ENCODE data around the gene COL1A1. TPM values are rescaled to one million over a fixed set of nuclear protein-coding genes. Genes with fewer than 3 reads are reported as not detected.

Gene COL1A1
- 4.2 and 4.4 TPM in 2 replicates for total RNA-seq (2014; rRNA removed; shearing (Covaris generic))

DNA sequence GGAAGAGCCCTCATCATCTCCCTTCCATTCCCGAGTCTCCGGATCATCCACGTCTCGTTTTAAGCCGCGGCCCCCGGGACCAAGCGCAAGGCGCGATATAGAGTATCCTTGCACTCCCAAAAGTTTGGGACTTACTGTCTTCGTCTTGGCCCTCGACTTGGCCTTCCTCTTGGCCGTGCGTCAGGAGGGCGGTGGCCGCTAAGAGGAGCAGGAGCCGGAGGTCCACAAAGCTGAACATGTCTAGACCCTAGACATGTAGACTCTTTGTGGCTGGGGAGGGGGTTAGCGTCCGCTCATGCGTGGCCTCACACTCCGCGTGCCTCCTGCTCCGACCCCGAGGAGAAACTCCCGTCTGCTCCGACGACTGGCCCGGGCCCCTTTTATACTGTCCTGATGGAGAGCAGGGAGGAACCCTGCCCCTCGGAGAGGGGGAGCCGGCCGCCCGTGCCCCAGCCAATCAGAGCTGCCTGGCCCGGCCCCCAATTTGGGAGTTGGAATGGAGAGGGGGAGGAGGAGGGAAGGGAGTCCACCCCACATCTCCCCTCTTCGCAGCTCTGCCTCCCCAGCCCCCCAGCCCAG is at the start of gene COL1A1:
TSS of gene COL1A1 (minus strand) at position 356 of the 579 bp plus-strand sequence. CDS start at position 238, 118 bp downstream.
- H3K4me3 ChIP-seq = peak within 1 kb of the TSS; percentile 29
- H3K4me1 ChIP-seq = peaks cover 18% of the 10 kb centered on the region
- H3K9me3 ChIP-seq (replicated peaks) = no peaks in the 10 kb centered on the region
- peaks cover 12% of the 10 kb centered on the region for H3K27me3 ChIP-seq
- no peaks in the 10 kb centered on the region for H3K36me3 ChIP-seq
- no peak for DNase-seq
- H3K27ac ChIP-seq = no peak within 1 kb of the TSS

DNA sequence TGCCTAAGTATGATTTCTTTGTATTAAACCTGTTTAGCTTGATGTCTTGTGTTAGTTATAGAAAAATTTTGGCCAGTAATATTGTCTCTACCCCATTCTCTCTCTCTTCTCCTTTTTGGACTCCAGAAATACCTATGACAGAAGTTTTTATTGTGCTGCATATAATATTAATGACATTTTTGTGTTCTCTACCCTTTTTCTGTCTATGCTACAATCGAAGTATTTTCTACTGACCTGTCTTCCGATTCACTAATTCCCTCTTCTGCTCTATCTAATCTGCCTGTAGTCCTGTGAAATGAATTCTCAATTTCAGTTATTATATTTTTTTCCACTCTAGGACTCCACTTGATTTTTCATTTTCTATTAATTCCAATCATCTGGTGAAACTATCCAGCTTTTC is 46.8 kb upstream of the COL1A1 start:
- H3K27ac ChIP-seq = no peak overlapping the region
- no peak overlapping the region for H3K4me3 ChIP-seq
- no peaks in the 10 kb centered on the region; the same call in 1 of the 2 replicates for H3K9me3 ChIP-seq (replicated peaks)
- H3K36me3 ChIP-seq = no peaks in the 10 kb centered on the region
- DNase-seq = no peak
- H3K4me1 ChIP-seq = no peaks in the 10 kb centered on the region
- no peaks in the 10 kb centered on the region for H3K27me3 ChIP-seq

DNA sequence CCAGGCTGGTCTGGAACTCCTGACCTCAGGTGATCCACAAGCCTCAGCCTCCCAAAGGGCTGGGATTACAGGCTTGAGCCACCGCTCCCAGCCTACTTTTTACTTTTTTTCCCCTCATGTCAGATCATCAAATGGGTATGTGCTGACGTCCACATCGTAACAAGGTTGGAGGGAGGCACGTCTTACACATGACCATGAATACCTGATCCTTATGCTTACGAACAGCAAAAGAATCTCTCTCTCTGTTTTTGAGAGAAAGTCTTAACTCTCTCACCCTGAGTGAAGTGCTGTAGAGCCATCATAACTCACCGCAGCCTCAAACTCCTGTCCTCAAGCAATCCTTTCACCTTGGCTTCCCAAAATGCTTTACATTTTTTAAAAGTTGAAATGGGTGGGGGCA is 43.3 kb upstream of the COL1A1 start:
- H3K27ac ChIP-seq = no peak overlapping the region
- no peaks in the 10 kb centered on the region; the same call in 1 of the 2 replicates for H3K9me3 ChIP-seq (replicated peaks)
- H3K4me1 ChIP-seq = no peaks in the 10 kb centered on the region
- no peak overlapping the region for H3K4me3 ChIP-seq
- no peaks in the 10 kb centered on the region for H3K27me3 ChIP-seq
- no peaks in the 10 kb centered on the region for H3K36me3 ChIP-seq
- no peak for DNase-seq

DNA sequence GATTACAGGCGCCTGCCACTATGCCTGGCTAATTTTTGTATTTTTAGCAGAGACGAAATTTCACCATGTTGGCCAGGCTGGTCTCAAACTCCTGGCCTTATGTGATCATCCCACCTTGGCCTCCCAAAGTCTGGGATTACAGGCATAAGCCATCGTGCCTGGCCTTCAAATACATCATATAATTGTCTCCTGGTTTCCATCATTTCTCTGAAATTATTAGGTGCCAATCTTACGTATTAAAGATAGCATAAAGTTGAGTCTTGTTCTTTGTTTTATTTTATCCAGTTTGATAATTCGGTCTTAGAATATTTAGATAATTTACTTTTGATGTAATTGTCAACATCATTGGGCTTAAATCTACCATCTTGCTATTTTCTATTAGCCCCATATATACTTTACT is 40.0 kb upstream of the COL1A1 start:
- no peak for DNase-seq
- Histone ChIP-seq H3K27me3 (no peaks in the 10 kb centered on the region), H3K4me3 (no peak overlapping the region), H3K36me3 (no peaks in the 10 kb centered on the region), H3K27ac (no peak overlapping the region), H3K9me3 (replicated peaks) (no peaks in the 10 kb centered on the region), H3K4me1 (no peaks in the 10 kb centered on the region)

DNA sequence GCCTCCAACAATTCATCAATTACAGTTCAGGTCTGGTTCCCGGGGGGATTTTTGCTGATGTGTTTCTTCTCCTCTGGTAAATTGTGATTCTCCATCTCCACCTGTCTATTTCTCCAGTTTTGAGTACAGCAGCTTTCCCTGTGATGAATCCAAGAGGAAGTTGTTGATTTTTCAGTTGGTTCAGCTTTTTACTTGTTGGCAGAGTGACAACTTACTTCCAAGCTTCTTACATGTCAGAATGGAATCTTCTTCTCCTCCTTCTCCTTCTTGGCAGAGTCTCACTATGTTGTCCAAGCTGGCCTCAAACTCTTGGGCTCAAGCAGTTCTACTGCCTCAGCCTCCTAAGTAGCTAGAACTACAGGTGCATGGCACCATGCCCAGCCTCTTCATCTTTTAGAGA is 39.4 kb upstream of the COL1A1 start:
- no peak for DNase-seq
- Histone ChIP-seq H3K4me3 (no peak overlapping the region), H3K27me3 (no peaks in the 10 kb centered on the region), H3K27ac (no peak overlapping the region), H3K4me1 (no peaks in the 10 kb centered on the region), H3K9me3 (replicated peaks) (no peaks in the 10 kb centered on the region), H3K36me3 (no peaks in the 10 kb centered on the region)

DNA sequence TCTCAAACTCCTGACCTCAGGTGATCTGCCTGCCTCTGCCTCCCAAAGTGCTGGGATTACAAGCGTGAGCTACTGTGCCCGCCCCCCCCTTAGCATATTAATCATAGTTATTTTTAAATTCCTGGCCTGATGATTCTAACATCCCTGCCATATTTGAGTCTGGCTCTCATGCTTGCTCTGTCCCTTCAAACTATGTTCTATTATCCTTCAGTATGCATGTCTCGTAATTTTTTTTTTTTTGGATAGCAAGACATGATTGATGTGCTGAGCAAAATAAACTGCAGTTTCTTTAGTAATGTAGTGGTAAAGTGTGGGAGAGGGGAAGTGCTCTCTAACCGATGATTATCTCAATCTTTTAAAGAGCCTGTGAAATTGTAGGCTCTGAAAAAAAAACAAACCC is 38.5 kb upstream of the COL1A1 start:
- Histone ChIP-seq H3K27me3 (no peaks in the 10 kb centered on the region), H3K36me3 (no peaks in the 10 kb centered on the region), H3K27ac (no peak overlapping the region), H3K4me3 (no peak overlapping the region), H3K4me1 (no peaks in the 10 kb centered on the region), H3K9me3 (replicated peaks) (no peaks in the 10 kb centered on the region)
- DNase-seq = no peak

DNA sequence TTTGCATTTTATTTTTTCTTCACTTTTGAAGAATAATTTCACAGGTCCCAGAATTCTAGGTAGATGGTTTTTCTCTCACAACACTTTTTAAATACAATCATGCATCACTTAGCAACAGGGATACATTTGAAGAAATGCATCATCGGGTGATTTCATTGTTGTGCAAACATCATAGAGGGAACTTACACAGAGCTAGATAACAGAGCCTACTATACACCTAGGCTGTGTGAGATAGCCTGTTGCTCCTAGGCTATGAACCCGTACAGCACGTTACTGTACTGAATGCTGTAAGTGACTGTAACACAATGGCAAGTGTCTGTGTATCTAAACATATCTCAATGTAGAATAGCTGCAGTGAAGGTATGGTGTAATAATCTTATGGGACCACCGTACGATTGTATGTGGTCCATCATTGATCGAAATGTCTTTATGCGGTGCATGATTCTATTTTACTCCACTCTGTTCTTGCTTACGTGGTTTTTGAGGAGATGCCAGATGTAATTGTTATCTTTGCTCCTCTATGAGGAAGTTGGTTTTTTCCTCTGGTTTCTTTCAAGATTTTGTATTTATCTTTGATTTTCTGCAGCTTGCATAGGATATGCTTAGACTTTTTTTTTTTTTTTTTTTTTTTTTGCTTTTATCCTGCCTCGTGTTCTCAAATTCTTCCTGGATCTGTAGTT is 37.3 kb upstream of the COL1A1 start:
- no peak overlapping the region for H3K4me3 ChIP-seq
- H3K27me3 ChIP-seq = no peaks in the 10 kb centered on the region
- H3K36me3 ChIP-seq = no peaks in the 10 kb centered on the region
- DNase-seq = no peak
- H3K4me1 ChIP-seq = no peaks in the 10 kb centered on the region
- no peak overlapping the region for H3K27ac ChIP-seq
- H3K9me3 ChIP-seq (replicated peaks) = no peaks in the 10 kb centered on the region

DNA sequence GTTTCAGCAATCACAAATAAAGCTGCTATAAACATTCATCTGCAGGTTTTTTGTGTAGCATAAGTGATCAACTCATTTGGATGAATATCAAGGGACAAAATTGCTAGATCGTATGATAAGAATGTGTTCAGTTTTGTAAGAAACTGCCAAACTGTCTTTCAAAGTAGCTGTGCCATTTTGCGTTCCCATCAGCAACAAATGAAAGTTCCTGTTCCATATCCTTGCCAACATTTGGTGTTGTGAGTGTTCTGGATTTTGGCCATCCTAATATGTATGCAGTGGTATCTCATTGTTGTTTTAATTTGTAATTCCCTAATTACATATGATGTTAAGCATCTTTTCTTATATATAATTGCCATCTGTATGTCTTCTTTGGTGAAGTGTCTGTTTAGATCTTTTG is 36.5 kb upstream of the COL1A1 start:
- Histone ChIP-seq H3K36me3 (no peaks in the 10 kb centered on the region), H3K27me3 (no peaks in the 10 kb centered on the region), H3K4me3 (no peak overlapping the region), H3K9me3 (replicated peaks) (no peaks in the 10 kb centered on the region), H3K27ac (no peak overlapping the region), H3K4me1 (no peaks in the 10 kb centered on the region)
- no peak for DNase-seq

DNA sequence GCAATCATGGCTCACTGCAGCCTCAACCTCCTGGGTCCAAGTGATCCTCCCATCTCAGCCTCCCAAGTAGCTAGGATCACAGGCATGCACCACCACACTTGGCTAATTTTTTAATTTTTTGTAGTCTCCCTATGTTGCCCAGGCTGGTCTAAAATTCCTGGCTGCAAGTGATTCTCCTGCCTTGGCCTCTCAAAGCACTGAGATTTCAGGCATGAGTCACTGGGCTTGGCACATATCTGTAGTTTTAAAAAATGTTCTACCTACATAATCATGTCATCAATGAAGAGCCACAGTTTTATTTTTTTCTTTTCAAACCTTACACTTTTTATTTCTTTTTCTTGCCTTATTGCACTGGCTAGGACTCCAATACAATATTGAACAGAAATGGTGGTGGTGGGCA is 33.1 kb upstream of the COL1A1 start:
- no peaks in the 10 kb centered on the region for H3K9me3 ChIP-seq (replicated peaks)
- H3K27ac ChIP-seq = no peak overlapping the region
- no peak overlapping the region for H3K4me3 ChIP-seq
- no peaks in the 10 kb centered on the region for H3K36me3 ChIP-seq
- H3K4me1 ChIP-seq = no peaks in the 10 kb centered on the region
- no peaks in the 10 kb centered on the region for H3K27me3 ChIP-seq
- no peak for DNase-seq

DNA sequence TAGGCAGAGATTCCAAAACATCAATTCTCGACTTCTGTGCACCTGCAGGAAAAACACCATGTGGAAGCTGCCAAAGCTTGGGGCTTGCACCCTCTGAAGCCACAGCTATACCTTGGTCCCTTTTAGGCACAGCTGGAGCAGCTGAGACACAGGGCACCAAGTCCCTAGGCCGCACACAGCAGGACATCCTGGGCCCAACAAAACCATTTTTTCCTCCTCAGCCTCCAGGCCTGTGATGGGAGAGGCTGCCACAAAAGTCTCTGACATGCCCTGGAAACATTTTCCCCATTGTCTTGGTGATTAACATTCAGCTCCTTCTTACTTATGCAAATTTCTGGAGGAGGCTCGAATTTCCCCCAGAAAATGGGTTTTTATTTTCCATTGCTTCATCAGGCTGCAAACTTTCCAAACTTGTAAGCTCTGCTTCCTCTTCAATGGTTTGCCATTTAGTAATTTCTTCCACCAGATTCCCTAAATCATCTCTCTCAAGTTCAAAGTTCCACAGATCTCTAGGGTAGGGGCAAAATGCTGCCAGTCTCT is 24.3 kb upstream of the COL1A1 start:
- H3K9me3 ChIP-seq (replicated peaks) = no peaks in the 10 kb centered on the region
- no peaks in the 10 kb centered on the region for H3K27me3 ChIP-seq
- no peaks in the 10 kb centered on the region for H3K36me3 ChIP-seq
- no peak for DNase-seq
- H3K27ac ChIP-seq = no peak overlapping the region
- H3K4me1 ChIP-seq = no peaks in the 10 kb centered on the region
- no peak overlapping the region for H3K4me3 ChIP-seq

DNA sequence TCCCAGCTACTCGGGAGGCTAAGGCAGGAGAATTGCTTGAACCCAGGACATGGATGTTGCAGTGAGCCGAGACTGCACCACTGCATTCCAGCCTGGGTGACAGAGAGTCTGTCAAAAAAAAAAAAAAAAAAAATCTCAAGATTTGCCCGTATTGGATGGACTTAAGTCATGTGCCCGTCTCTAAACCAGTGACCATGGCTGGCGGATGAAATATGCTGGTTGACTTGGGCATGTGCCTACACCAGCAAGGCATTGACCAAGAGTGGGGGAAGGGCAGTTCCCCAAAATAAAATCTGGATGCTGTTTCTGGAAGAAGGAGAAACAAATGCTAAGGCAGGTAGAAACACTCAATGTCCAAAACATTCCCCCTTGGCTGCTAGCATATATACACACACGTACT is 21.5 kb upstream of the COL1A1 start:
- Histone ChIP-seq H3K27ac (no peak overlapping the region), H3K4me1 (peaks cover 20% of the 10 kb centered on the region), H3K9me3 (replicated peaks) (no peaks in the 10 kb centered on the region), H3K36me3 (no peaks in the 10 kb centered on the region), H3K4me3 (no peak overlapping the region), H3K27me3 (no peaks in the 10 kb centered on the region)
- no peak for DNase-seq

DNA sequence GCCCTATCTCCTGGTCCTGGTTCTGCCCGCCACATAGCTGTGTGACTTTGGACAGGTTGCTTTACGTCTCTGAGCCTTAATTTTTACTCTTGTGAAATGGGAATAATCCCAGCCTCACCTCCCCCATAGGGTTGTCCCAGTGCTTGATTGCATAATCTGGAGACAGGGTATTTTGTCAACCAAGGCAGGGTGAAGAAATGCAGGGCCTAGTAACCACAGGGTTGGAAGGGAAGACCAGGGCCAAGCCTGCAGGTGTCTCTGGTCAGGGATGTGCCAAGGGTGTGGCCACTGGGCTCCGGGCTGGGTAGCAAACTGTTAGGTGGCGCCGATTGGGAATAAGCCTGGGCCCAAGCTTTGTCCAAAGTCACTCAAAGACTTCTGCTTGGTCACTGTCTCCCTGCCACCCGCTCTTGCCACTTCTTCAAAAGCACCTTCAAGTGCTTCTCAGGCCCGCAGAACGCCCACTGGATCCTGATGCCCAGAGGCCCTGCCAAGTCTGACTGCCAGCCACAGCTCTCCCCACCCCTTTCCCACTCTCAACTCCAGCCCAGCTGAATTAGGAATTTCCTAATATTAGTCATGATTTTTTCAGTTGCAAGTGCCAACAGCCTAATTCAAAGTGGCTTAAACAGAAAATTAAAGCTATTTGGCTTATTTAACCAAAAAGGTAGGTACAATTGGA is 20.6 kb upstream of the COL1A1 start:
- H3K4me1 ChIP-seq = peaks cover 20% of the 10 kb centered on the region
- H3K9me3 ChIP-seq (replicated peaks) = no peaks in the 10 kb centered on the region
- no peak for DNase-seq
- no peaks in the 10 kb centered on the region for H3K36me3 ChIP-seq
- H3K4me3 ChIP-seq = no peak overlapping the region
- H3K27me3 ChIP-seq = no peaks in the 10 kb centered on the region
- H3K27ac ChIP-seq = no peak overlapping the region

DNA sequence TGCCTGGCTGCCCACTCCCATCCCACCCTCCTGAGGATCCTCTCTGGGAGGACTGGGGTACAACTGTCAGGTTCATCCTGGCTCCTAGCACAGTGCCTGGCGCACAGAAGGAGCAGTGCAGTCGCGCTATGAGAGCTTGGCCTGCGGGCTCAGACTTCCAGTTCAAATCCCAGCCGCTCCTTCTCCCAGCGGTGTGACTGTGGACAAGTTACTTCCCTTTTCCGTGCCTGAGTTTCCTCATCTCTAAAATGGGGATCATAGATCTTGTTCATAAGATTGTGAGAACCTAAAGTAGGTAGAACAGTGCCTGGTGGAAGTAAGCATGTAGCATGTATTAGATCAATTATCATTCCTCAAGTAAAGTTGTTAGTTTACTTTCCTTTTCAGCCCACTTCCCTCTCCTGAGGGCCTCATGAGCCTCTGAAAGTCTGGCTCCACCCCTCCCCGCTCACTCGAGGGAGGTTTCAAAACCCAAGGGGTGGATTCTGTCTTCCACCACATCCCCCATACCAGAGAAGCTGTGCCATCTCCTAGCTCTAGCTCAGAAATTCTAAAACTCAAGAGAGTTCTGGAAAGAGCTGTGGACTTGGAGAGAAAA is 19.9 kb upstream of the COL1A1 start:
- no peak for DNase-seq
- no peaks in the 10 kb centered on the region for H3K27me3 ChIP-seq
- no peaks in the 10 kb centered on the region for H3K9me3 ChIP-seq (replicated peaks)
- H3K27ac ChIP-seq = no peak overlapping the region
- H3K4me1 ChIP-seq = peaks cover 20% of the 10 kb centered on the region
- H3K4me3 ChIP-seq = no peak overlapping the region
- H3K36me3 ChIP-seq = no peaks in the 10 kb centered on the region

DNA sequence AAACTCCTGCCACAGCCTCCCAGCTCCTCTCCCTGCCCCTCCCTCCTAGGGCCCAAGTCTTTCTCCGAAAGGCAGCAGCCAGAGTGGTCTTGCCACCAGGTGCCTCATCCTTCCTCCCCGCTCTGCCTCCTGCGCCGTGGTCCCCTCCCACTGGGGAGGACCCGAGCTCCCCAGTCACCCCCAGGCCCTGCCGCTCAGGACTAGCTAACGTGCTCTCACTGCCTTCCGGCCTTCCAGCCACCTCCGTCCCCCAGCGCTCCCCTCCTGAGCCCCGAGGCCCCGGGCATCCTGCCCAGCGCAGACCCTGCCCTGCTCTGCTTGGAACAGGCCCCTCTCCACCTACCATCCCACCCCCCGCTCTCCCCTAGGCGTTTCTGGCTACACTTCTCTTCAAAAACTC is 19.4 kb upstream of the COL1A1 start:
- Histone ChIP-seq H3K9me3 (replicated peaks) (no peaks in the 10 kb centered on the region), H3K27me3 (no peaks in the 10 kb centered on the region), H3K4me1 (peaks cover 20% of the 10 kb centered on the region), H3K4me3 (no peak overlapping the region), H3K36me3 (no peaks in the 10 kb centered on the region), H3K27ac (no peak overlapping the region)
- DNase-seq = no peak

DNA sequence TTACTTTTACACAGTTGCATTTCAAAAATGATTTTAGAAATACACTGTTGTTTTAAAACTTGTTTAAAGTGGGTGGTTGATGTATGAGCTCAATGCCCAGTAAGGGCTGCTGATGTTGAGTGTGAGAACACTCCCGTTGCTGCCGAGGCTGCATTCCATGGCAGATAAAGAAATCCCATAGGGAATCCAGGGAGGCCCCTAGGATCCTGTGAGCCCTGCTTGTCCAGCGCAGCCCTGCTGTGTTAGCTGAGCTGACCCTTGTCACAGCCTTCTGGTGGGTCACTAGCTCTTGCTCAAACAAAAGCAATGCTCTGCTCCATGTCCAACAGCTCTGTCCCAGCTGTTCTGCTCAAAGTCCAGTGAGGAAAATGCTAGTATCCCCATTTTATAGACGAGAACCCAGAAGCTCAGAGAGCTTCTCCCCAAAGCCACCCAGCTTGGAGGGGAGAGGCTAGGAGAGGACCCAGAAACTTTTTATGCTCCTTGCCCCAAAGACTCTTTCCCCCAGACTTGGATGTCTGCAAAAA is 18.6 kb upstream of the COL1A1 start:
- peak; percentile 21 to 42 for DNase-seq
- no peaks in the 10 kb centered on the region for H3K27me3 ChIP-seq
- H3K27ac ChIP-seq = peak overlapping the region; percentile 65; the same call in 1 of the 2 replicates
- H3K36me3 ChIP-seq = no peaks in the 10 kb centered on the region
- no peaks in the 10 kb centered on the region for H3K9me3 ChIP-seq (replicated peaks)
- H3K4me1 ChIP-seq = peaks cover 20% of the 10 kb centered on the region
- no peak overlapping the region for H3K4me3 ChIP-seq

Measured in SJCRH30 (cell line).